Coronary artery (tissue), 2 donors: ENCODE measurements around the gene HDHD3.

Source experiments
- DNase-seq: peaks from one replicate; pipeline ENCODE4 v3.0.0-alpha.2; 2017; ENCODE audit warnings: low spot score
- H3K27ac ChIP-seq, 2 donors: fragments of 200-600 bp; sonication (generic); one replicate each; pipeline ENCODE4 v1.5.1; 2016 to 2019
- H3K4me3 ChIP-seq: fragments of 200-600 bp; sonication (generic); 2 replicates; pipeline ENCODE4 v1.5.1; 2016; ENCODE audit warnings: mild to moderate bottlenecking, moderate library complexity
- TF ChIP-seq, protein P1 (sequence below): fragments of 200-600 bp; sonication (generic); IDR thresholded peaks from one replicate; pipeline ENCODE4 v1.5.1; 2019; ENCODE audit warnings: antibody characterized with exemption

The HDHD3 gene

GRCh38 chr9:113375057-113376023 lies 1.4 kb downstream of the HDHD3 start:
- peak overlapping the region; percentile 73 for H3K4me3 ChIP-seq
- no peak overlapping the region for H3K27ac ChIP-seq
- TF ChIP-seq, protein P1, sequence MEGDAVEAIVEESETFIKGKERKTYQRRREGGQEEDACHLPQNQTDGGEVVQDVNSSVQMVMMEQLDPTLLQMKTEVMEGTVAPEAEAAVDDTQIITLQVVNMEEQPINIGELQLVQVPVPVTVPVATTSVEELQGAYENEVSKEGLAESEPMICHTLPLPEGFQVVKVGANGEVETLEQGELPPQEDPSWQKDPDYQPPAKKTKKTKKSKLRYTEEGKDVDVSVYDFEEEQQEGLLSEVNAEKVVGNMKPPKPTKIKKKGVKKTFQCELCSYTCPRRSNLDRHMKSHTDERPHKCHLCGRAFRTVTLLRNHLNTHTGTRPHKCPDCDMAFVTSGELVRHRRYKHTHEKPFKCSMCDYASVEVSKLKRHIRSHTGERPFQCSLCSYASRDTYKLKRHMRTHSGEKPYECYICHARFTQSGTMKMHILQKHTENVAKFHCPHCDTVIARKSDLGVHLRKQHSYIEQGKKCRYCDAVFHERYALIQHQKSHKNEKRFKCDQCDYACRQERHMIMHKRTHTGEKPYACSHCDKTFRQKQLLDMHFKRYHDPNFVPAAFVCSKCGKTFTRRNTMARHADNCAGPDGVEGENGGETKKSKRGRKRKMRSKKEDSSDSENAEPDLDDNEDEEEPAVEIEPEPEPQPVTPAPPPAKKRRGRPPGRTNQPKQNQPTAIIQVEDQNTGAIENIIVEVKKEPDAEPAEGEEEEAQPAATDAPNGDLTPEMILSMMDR: no peak
- DNase-seq: no peak

- TF ChIP-seq, protein P1: no peak
- no peak overlapping the region for H3K27ac ChIP-seq
- no peak for DNase-seq
- H3K4me3 ChIP-seq: no peak overlapping the region
Measured at GRCh38 chr9:113373676-113374392, 3.0 kb downstream of the HDHD3 start.

- no peak for DNase-seq
Measured at GRCh38 chr9:113373256-113373655, 3.5 kb downstream of the HDHD3 start.

DNA sequence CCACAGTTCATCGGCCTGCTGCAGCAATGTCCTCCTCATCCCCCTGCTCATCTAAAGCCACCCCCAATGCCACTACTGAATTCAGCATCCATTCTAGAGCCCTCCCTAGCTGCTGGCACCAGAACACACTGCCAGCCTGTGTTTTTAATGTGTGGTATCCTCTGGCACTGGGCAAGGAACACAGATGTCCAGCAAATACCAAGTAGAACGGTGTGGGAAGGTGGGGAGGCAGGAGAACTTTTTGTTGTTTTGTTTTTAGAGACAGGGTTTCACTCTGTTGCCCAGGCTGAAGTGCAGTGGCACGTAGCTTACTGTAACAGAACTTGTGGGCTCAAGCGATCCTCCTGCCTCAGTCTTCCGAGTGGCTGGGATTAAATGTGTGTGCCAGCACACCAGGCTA lies 4.7 kb downstream of the HDHD3 start:
- Histone ChIP-seq H3K4me3 (no peak overlapping the region), H3K27ac (no peak overlapping the region)
- TF ChIP-seq, protein P1: no peak
- DNase-seq: no peak

More at GRCh38 chr9:113373256-113373655, 3.5 kb downstream of the HDHD3 start:
- no peak overlapping the region for H3K27ac ChIP-seq
- no peak overlapping the region for H3K4me3 ChIP-seq
- TF ChIP-seq, protein P1: no peak

- no peak overlapping the region for H3K27ac ChIP-seq
- H3K4me3 ChIP-seq: no peak overlapping the region
- TF ChIP-seq, protein P1: no peak
- no peak for DNase-seq
Measured at GRCh38 chr9:113370806-113371325, 5.9 kb downstream of the HDHD3 start.

DNA sequence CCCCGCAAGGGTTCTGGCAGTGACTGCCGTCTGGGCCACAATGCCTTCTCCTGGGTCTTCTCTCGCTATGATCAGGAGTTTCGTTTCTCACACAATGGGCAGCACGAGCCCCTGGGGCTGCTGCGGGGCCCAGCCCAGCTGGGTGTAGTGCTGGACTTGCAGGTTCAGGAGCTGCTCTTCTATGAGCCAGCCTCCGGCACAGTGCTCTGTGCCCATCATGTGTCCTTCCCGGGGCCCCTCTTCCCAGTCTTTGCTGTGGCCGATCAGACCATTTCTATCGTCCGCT lies 7.0 kb downstream of the HDHD3 start:
- Histone ChIP-seq H3K27ac (no peak overlapping the region), H3K4me3 (no peak overlapping the region)
- DNase-seq: no peak
- TF ChIP-seq, protein P1: no peak
